ENCODE measurements around the gene IGFN1. TPM values are rescaled to one million over a fixed set of nuclear protein-coding genes. Genes with fewer than 3 reads are reported as not detected.

The IGFN1 gene
- total RNA-seq, 1 experiment from 2014 or later = not detected

- Histone ChIP-seq H3K27me3 (ENCODE audit: insufficient read depth, low read length) (no peaks in the 10 kb centered on the region), H3K4me2 (ENCODE audit: insufficient read depth, insufficient read length, low read length) (no peak overlapping the region), H4K91ac (ENCODE audit: insufficient read length, low read depth, low read length) (no peak overlapping the region), H3K4ac (ENCODE audit: low read depth, low read length) (no peak overlapping the region), H3K23ac (ENCODE audit: insufficient read length, low read depth, low read length) (no peak overlapping the region), H2AFZ (ENCODE audit: low read length) (no peak overlapping the region), H3K18ac (ENCODE audit: insufficient read length, low read depth, low read length) (no peak overlapping the region), H2BK15ac (ENCODE audit: low read depth, low read length) (no peak overlapping the region), H3K79me1 (ENCODE audit: insufficient read depth, low read depth, low read length, poor library complexity, severe bottlenecking) (no peaks in the 10 kb centered on the region), H3K27ac (ENCODE audit: insufficient read length, low read depth, low read length) (no peak overlapping the region), H4K5ac (ENCODE audit: insufficient read length, low read depth, low read length) (no peak overlapping the region), H3K14ac (ENCODE audit: insufficient read depth, low read length) (no peak overlapping the region), H3K79me2 (ENCODE audit: insufficient read depth, low read length) (no peaks in the 10 kb centered on the region), H2BK120ac (ENCODE audit: low read depth, low read length, poor library complexity, severe bottlenecking) (no peak overlapping the region), H4K8ac (replicated peaks; ENCODE audit: insufficient read length, low read depth, low read length) (no peak overlapping the region), H3T11ph (ENCODE audit: low read length) (no peak overlapping the region), H4K20me1 (ENCODE audit: control insufficient read depth, insufficient read depth, insufficient read length) (peaks cover 2% of the 10 kb centered on the region), H2BK20ac (ENCODE audit: low read depth, low read length, poor library complexity, severe bottlenecking) (no peak overlapping the region), H3K9me3 (ENCODE audit: control insufficient read depth, low read depth, low read length) (no peaks in the 10 kb centered on the region), H2AK5ac (ENCODE audit: insufficient read length, low read length) (no peak overlapping the region), H3K9ac (ENCODE audit: extremely low read depth, insufficient read length, low read length) (no peak overlapping the region), H3K56ac (ENCODE audit: insufficient read length, low read depth, low read length) (no peak overlapping the region), H2BK12ac (ENCODE audit: insufficient read length, low read depth, low read length) (no peak overlapping the region), H3K23me2 (ENCODE audit: insufficient read length, low read depth, low read length, poor library complexity, severe bottlenecking) (no peaks in the 10 kb centered on the region), H3K4me1 (ENCODE audit: insufficient read depth, low read length) (peaks cover 4% of the 10 kb centered on the region; the same call in 1 of the 2 replicates), H2BK5ac (ENCODE audit: insufficient read length, low read length) (no peak overlapping the region)
- H3K9me3 Mint-ChIP-seq = no peaks in the 10 kb centered on the region
- DNase-seq = no peak
- no peak overlapping the region for H3K4me3 Mint-ChIP-seq
- H3K36me3 Mint-ChIP-seq (ENCODE audit: insufficient read depth in 1 of 3, low read depth in 3 of 3) = peaks cover 4 to 13% (median 6%) of the 10 kb centered on the region in 3 experiments; a peak in 5 of 7 replicates
- H3K4me1 Mint-ChIP-seq = peaks cover 20 to 23% of the 10 kb centered on the region in 2 experiments
- no peak overlapping the region for H3K27ac Mint-ChIP-seq
- peaks cover 5% of the 10 kb centered on the region; the same call in 1 of the 2 replicates for H3K27me3 Mint-ChIP-seq (ENCODE audit: low read depth)
- no peak for TF ChIP-seq CTCF (conservative IDR thresholded peaks at IDR 0.05)
Observed at GRCh38 chr1:201156819-201157218, 33.8 kb upstream of the IGFN1 start.
